H1 (cell line): ENCODE results near the gene LSM7. TPM values are rescaled to one million over a fixed set of nuclear protein-coding genes. Genes with fewer than 3 reads are reported as not detected.
A peak's percentile ranks its signal among the peaks of the same experiment; 100 is the strongest.

Experiments used
- CTCF ChIA-PET: fragments of 300-600 bp; sonication (Branson Sonifier 250); formaldehyde crosslinking; loops from one replicate; lab custom pipeline; 2021; ENCODE audit not compliant: partially characterized antibody; lab: Charles Lee
- POLR2A ChIA-PET: fragments of 300-600 bp; sonication (Branson Sonifier 250); formaldehyde crosslinking; loops from one replicate; lab custom pipeline; 2021; ENCODE audit warnings: inconsistent platforms; ENCODE audit not compliant: partially characterized antibody; lab: Charles Lee
- DNase-seq, 2 experiments: peaks; one replicate each; pipeline versions ENCODE4 v3.0.0 to v3.0.0-alpha.2; 2010 to 2022; ENCODE audit warnings: low spot score in 2 of 2, low read depth in 1 of 2, mixed read lengths in 1 of 2
- FAIRE-seq: peaks from 2 replicates; lab custom pipeline; 2011; peaks lifted over from hg19 to GRCh38; lab: Jason Lieb, UNC
- H2AFZ ChIP-seq: 2 replicates; pipeline ENCODE4 v1.8.1; 2012; ENCODE audit warnings: low read length, inconsistent platforms
- H2AK5ac ChIP-seq: 2 replicates; pipeline ENCODE4 v1.6.1; 2013; ENCODE audit warnings: low read depth, low read length
- H2BK120ac ChIP-seq: replicated peaks from 2 replicates; pipeline ENCODE3; 2013; ENCODE audit warnings: low read depth, low read length, inconsistent platforms
- H2BK12ac ChIP-seq: 2 replicates; pipeline ENCODE4 v1.6.1; 2013; ENCODE audit warnings: low read depth, low read length
- H2BK15ac ChIP-seq: 2 replicates; pipeline ENCODE4 v1.6.1; 2013; ENCODE audit warnings: low read length
- H2BK20ac ChIP-seq: 2 replicates; pipeline ENCODE4 v1.6.1; 2013; ENCODE audit warnings: low read length
- H2BK5ac ChIP-seq: 2 replicates; pipeline ENCODE4 v1.6.1; 2013; ENCODE audit warnings: low read depth, low read length
- H3K14ac ChIP-seq: 2 replicates; pipeline ENCODE4 v1.6.1; 2013; ENCODE audit warnings: inconsistent platforms; ENCODE audit not compliant: insufficient read length
- H3K18ac ChIP-seq: 2 replicates; pipeline ENCODE4 v1.6.1; 2013; ENCODE audit warnings: low read length; ENCODE audit errors: extremely low read depth
- H3K23ac ChIP-seq: 2 replicates; pipeline ENCODE4 v1.6.1; 2013; ENCODE audit warnings: inconsistent platforms; ENCODE audit not compliant: insufficient read length
- H3K23me2 ChIP-seq: 2 replicates; pipeline ENCODE4 v1.6.1; 2013; ENCODE audit warnings: low read depth, low read length
- H3K27ac ChIP-seq: 2 replicates; pipeline ENCODE4 v1.6.1; 2011; ENCODE audit warnings: low read depth, low read length, inconsistent platforms
- H3K27me3 ChIP-seq, 4 experiments: replicated peaks in 1 of 4; 1 replicate in 1 of 4; 2 replicates in 3 of 4; pipeline versions ENCODE4 v1.6.1 to v1.8.1; 2011 to 2013; ENCODE audit warnings: low read length in 3 of 4, mild to moderate bottlenecking in 3 of 4, inconsistent platforms in 2 of 4, mixed read lengths in 2 of 4, moderate library complexity in 1 of 4; ENCODE audit not compliant: control insufficient read depth in 3 of 4, insufficient read depth in 3 of 4; ENCODE audit errors: extremely low read depth in 1 of 4
- H3K36me3 ChIP-seq, 4 experiments: 2 replicates each; pipeline versions ENCODE4 v1.6.1 to v1.8.1; 2011 to 2013; ENCODE audit warnings: mild to moderate bottlenecking in 4 of 4, low read length in 3 of 4, moderate library complexity in 2 of 4, control low read depth in 1 of 4, inconsistent platforms in 1 of 4; ENCODE audit not compliant: insufficient read depth in 4 of 4, control insufficient read depth in 2 of 4
- H3K4ac ChIP-seq: replicated peaks from 2 replicates; pipeline ENCODE3; 2013; ENCODE audit warnings: low read length, low read depth, mixed read lengths, inconsistent platforms; ENCODE audit not compliant: insufficient read length
- H3K4me1 ChIP-seq, 4 experiments: replicated peaks in 1 of 4; 1 replicate in 1 of 4; 2 replicates in 3 of 4; pipeline versions ENCODE4 v1.6.1 to v1.8.1; 2011 to 2013; ENCODE audit warnings: low read length in 3 of 4, inconsistent platforms in 2 of 4, mixed read lengths in 1 of 4; ENCODE audit not compliant: insufficient read depth in 4 of 4, control insufficient read depth in 3 of 4
- H3K4me2 ChIP-seq, 2 experiments: 2 replicates each; pipeline versions ENCODE4 v1.6.1 to v1.8.1; 2011 to 2013; ENCODE audit warnings: low read depth in 2 of 2, low read length in 2 of 2, control low read depth in 1 of 2, inconsistent platforms in 1 of 2, mild to moderate bottlenecking in 1 of 2; ENCODE audit not compliant: insufficient read depth in 1 of 2
- H3K4me3 ChIP-seq, 4 experiments: fragments of 200-600, 300-600 bp in 1 of 4; sonication (generic), shearing (Covaris generic), sonication (Bioruptor Twin) in 1 of 4; 2 replicates each; pipeline versions ENCODE4 v1.5.1 to v1.8.1; 2011 to 2016; ENCODE audit warnings: low read length in 4 of 4, low read depth in 3 of 4, control low read depth in 2 of 4, inconsistent platforms in 2 of 4, mild to moderate bottlenecking in 2 of 4, mixed read lengths in 1 of 4, moderate library complexity in 1 of 4; ENCODE audit not compliant: insufficient read depth in 2 of 4; ENCODE audit errors: extremely low read depth in 1 of 4
- H3K56ac ChIP-seq: replicated peaks from 2 replicates; pipeline ENCODE3; 2013; ENCODE audit warnings: low read depth, mild to moderate bottlenecking, mixed read lengths, low read length, inconsistent platforms; ENCODE audit not compliant: insufficient read length
- H3K79me1 ChIP-seq: 2 replicates; pipeline ENCODE4 v1.6.1; 2013; ENCODE audit warnings: low read depth, low read length, control low read depth
- H3K79me2 ChIP-seq, 2 experiments: 2 replicates each; pipeline versions ENCODE4 v1.6.1 to v1.8.1; 2012 to 2013; ENCODE audit warnings: low read length in 2 of 2, mild to moderate bottlenecking in 2 of 2, inconsistent platforms in 1 of 2; ENCODE audit not compliant: insufficient read depth in 2 of 2, control insufficient read depth in 1 of 2
- H3K9ac ChIP-seq, 4 experiments: replicated peaks in 1 of 4; 1 replicate in 1 of 4; 2 replicates in 3 of 4; pipeline versions ENCODE4 v1.6.1 to v1.8.1; 2011 to 2013; ENCODE audit warnings: low read depth in 3 of 4, low read length in 3 of 4, control low read depth in 2 of 4, mild to moderate bottlenecking in 2 of 4, moderate library complexity in 2 of 4, inconsistent platforms in 1 of 4; ENCODE audit errors: extremely low read depth in 1 of 4
- H3K9me3 ChIP-seq, 2 experiments: 2 replicates each; pipeline versions ENCODE4 v1.6.1 to v1.8.1; 2012 to 2013; ENCODE audit warnings: mild to moderate bottlenecking in 2 of 2, moderate library complexity in 2 of 2, control low read depth in 1 of 2, inconsistent platforms in 1 of 2, low read depth in 1 of 2, low read length in 1 of 2, mixed read lengths in 1 of 2; ENCODE audit not compliant: insufficient read depth in 2 of 2
- H4K20me1 ChIP-seq, 2 experiments: replicated peaks in 1 of 2; 2 replicates each; pipeline versions ENCODE3 to v1.8.1; 2011 to 2013; ENCODE audit warnings: inconsistent platforms in 2 of 2, low read length in 2 of 2, mild to moderate bottlenecking in 1 of 2; ENCODE audit not compliant: insufficient read depth in 2 of 2, control insufficient read depth in 1 of 2
- H4K5ac ChIP-seq: 2 replicates; pipeline ENCODE4 v1.6.1; 2013; ENCODE audit warnings: low read length, low read depth, mixed read lengths, inconsistent platforms; ENCODE audit not compliant: insufficient read length
- H4K8ac ChIP-seq: 2 replicates; pipeline ENCODE4 v1.8.0; 2013; ENCODE audit warnings: mild to moderate bottlenecking, moderate library complexity, low read length, inconsistent platforms; ENCODE audit not compliant: insufficient read depth; ENCODE audit errors: extremely low read depth
- H4K91ac ChIP-seq: replicated peaks from 2 replicates; pipeline ENCODE3; 2013; ENCODE audit warnings: low read length, mixed read lengths, inconsistent platforms; ENCODE audit not compliant: insufficient read length
- BRCA1 ChIP-seq: IDR thresholded peaks from 2 replicates; pipeline ENCODE4 v1.6.1; 2012; ENCODE audit warnings: low read depth, low read length, improper control_type of control experiment
- CBX8 ChIP-seq: fragments of 300-800, 300-1000 bp; sonication (generic); IDR thresholded peaks from 2 replicates; pipeline ENCODE4 v1.7.1; 2016; ENCODE audit warnings: low read depth, low read length, borderline replicate concordance
- JUN ChIP-seq: IDR thresholded peaks from 2 replicates; pipeline ENCODE4 v1.6.1; 2011; ENCODE audit warnings: low read depth, mild to moderate bottlenecking, improper control_type of control experiment, low read length
- KDM1A ChIP-seq: fragments of 200-600, 300-600 bp; sonication (generic); IDR thresholded peaks from 2 replicates; pipeline ENCODE4 v1.7.1; 2016; ENCODE audit warnings: mild to moderate bottlenecking, low read length, borderline replicate concordance
- NRF1 ChIP-seq: IDR thresholded peaks from 2 replicates; pipeline ENCODE4 v1.6.1; 2011; ENCODE audit warnings: mild to moderate bottlenecking, low read depth, low read length, improper control_type of control experiment
- TEAD4 ChIP-seq: IDR thresholded peaks from 2 replicates; pipeline ENCODE4 v1.6.1; 2012; ENCODE audit warnings: low read depth, low read length, inconsistent platforms, mixed read lengths
- WGBS, 2 experiments: shearing (Covaris generic) in 1 of 2; methylation state at CpG; one replicate each; pipeline versions ENCODE4 v1.1.6 to v1.1.7; 2013 to 2015; ENCODE audit warnings: low lambda C conversion rate in 2 of 2, mixed read lengths in 2 of 2, inconsistent platforms in 1 of 2, low coverage in 1 of 2, missing lambda C conversion rate in 1 of 2; ENCODE audit not compliant: insufficient replicate concordance in 2 of 2, insufficient coverage in 1 of 2, insufficient read length in 1 of 2; ENCODE audit errors: extremely low coverage in 1 of 2, missing lambda C conversion rate in 1 of 2; 5-methylcytosine and 5-hydroxymethylcytosine counted together
- polyA plus RNA-seq, 7 experiments: library from polyadenylated mRNA; depleted of rRNA in 3 of 7; stranded (reverse) in 5 of 7; unstranded in 2 of 7; fragments of >200 nt in 5 of 7; fragments of 200-250 nt in 2 of 7; gene quantifications; 1 replicate in 5 of 7; 2 replicates in 1 of 7; 4 replicates in 1 of 7; pipeline versions ENCODE4 v1.2.1 to v1.2.3, GENCODE V29; 2011 to 2013; ENCODE audit warnings: missing spikeins in 2 of 7, mixed read lengths in 2 of 7
- total RNA-seq: library from RNA; stranded (reverse); fragmentation: NEBNext Ultra II Directional; extraction: Animal tissue kit (Norgen Biotek cat#: 25700); gene quantifications from 2 replicates; pipeline ENCODE4 v1.2.1, GENCODE V29; 2021

The LSM7 gene
- total and polyA plus RNA-seq, 2 of the 8 experiments (the other 6 are each of a cell fraction or from before 2014, with no cell fraction given), result 228 to 1,335 TPM

- Histone ChIP-seq H2BK20ac (no peak overlapping the region), H3K23ac (no peak overlapping the region), H4K5ac (no peak overlapping the region), H3K79me2 (peaks cover 20 to 40% of the 10 kb centered on the region in 2 experiments; a peak in 3 of 4 replicates), H3K4me1 (peaks cover 0 to 17% (median 7%) of the 10 kb centered on the region in 4 experiments; a peak in 5 of 7 replicates), H3K79me1 (peaks cover 3% of the 10 kb centered on the region; the same call in 1 of the 2 replicates), H3K18ac (no peak overlapping the region), H4K8ac (0 out of 2 replicates have a peak overlapping the region, but pooled peaks have one; percentile 9), H2BK15ac (no peak overlapping the region), H3K36me3 (peaks cover 3 to 23% (median 9%) of the 10 kb centered on the region in 4 experiments; a peak in 5 of 8 replicates), H4K20me1 (peaks cover 22 to 31% of the 10 kb centered on the region in 2 experiments), H3K56ac (no peak overlapping the region), H2AFZ (no peak overlapping the region), H3K23me2 (peaks cover 5% of the 10 kb centered on the region; the same call in 1 of the 2 replicates), H2BK120ac (no peak overlapping the region), H3K9me3 (no peaks in the 10 kb centered on the region), H2BK5ac (no peak overlapping the region), H3K4me3 (peak overlapping the region in 2 of 4 experiments; percentile 14 to 53; a peak in 3 of 8 replicates), H2BK12ac (no peak overlapping the region), H3K4ac (no peak overlapping the region), H4K91ac (no peak overlapping the region), H3K27me3 (no peaks in the 10 kb centered on the region)
- ChIA-PET CTCF (interaction anchor here (0.6 to 6.2 kb wide), 30 partner anchors 12 to 347 kb away, joined by 3 to 106 read pairs (median 6); partner anchors contain the start of genes JSRP1, LSM7 and SPPL2B), POLR2A (interaction anchor here (0.6 to 23.4 kb wide), 16 partner anchors 7 to 1985 kb away, joined by 3 to 330 read pairs (median 6); partner anchors contain the start of genes AMH, JSRP1 and PLEKHJ1)
- 88% methylated on average over 9 of the region's 9 CpGs; no CpG with 5 or more reads in 1 of the 2 experiments for WGBS, 2 experiments
- FAIRE-seq (no peak), DNase-seq (no peak)
- TF ChIP-seq BRCA1 (no peak), KDM1A (peak; percentile 96), NRF1 (no peak), CBX8 (no peak), JUN (no peak), TEAD4 (no peak)
- TF ChIP-seq, all 59 proteins: peak for 1
- Histone ChIP-seq H3K9ac (no peak overlapping the region), H3K4me2 (peak overlapping the region in 1 of 2 experiments; percentile 79; a peak in 1 of 4 replicates), H2AK5ac (0 out of 2 replicates have a peak overlapping the region, but pooled peaks have one; percentile 72), H3K27ac (no peak overlapping the region), H3K14ac (no peak overlapping the region)
Observed at GRCh38 chr19:2274185-2274711, 54.1 kb downstream of the LSM7 start.
